ENCODE results near the gene EDC4.

The EDC4 gene

GRCh38 chr16:67873435-67874370 is 851 bp downstream of the EDC4 start:
- H3K27ac ChIP-seq = peak overlapping the region; percentile 46
- no peak for DNase-seq (ENCODE audit: low read depth, low spot score)

GRCh38 chr16:67874372-67874771 is 1.5 kb downstream of the EDC4 start:
- DNase-seq (ENCODE audit: low read depth, low spot score) = no peak
- no peak overlapping the region for H3K27ac ChIP-seq

GRCh38 chr16:67877064-67877463 is 4.2 kb downstream of the EDC4 start:
- DNase-seq (ENCODE audit: low read depth, low spot score) = no peak
- H3K27ac ChIP-seq = no peak overlapping the region

- DNase-seq (ENCODE audit: low read depth, low spot score) = no peak
- no peak overlapping the region for H3K27ac ChIP-seq
These were observed 5.4 kb downstream of the EDC4 start for GRCh38 chr16:67878232-67878631.

GRCh38 chr16:67878846-67879245 is 6.0 kb downstream of the EDC4 start:
- no peak overlapping the region for H3K27ac ChIP-seq
- no peak for DNase-seq (ENCODE audit: low read depth, low spot score)

- DNase-seq (ENCODE audit: low read depth, low spot score) = no peak
- no peak overlapping the region for H3K27ac ChIP-seq
These were observed 6.6 kb downstream of the EDC4 start for GRCh38 chr16:67879462-67879861.

- no peak overlapping the region for H3K27ac ChIP-seq
- no peak for DNase-seq (ENCODE audit: low read depth, low spot score)
These were observed 7.1 kb downstream of the EDC4 start for GRCh38 chr16:67879936-67880335.

- DNase-seq (ENCODE audit: low read depth, low spot score) = no peak
- no peak overlapping the region for H3K27ac ChIP-seq
These were observed 7.7 kb downstream of the EDC4 start for GRCh38 chr16:67880584-67880983.

- no peak for DNase-seq (ENCODE audit: low read depth, low spot score)
- no peak overlapping the region for H3K27ac ChIP-seq
These were observed 8.8 kb downstream of the EDC4 start for GRCh38 chr16:67881621-67882161.

- no peak for DNase-seq (ENCODE audit: low read depth, low spot score)
- no peak overlapping the region for H3K27ac ChIP-seq
These were observed 9.7 kb downstream of the EDC4 start for GRCh38 chr16:67882374-67883145.

- H3K27ac ChIP-seq = no peak overlapping the region
- DNase-seq (ENCODE audit: low read depth, low spot score) = no peak
These were observed 10.5 kb downstream of the EDC4 start for GRCh38 chr16:67883146-67883871.

- no peak overlapping the region for H3K27ac ChIP-seq
- DNase-seq (ENCODE audit: low read depth, low spot score) = no peak
These were observed 11.0 kb downstream of the EDC4 start for GRCh38 chr16:67883872-67884261.

GRCh38 chr16:67884684-67885083 is 11.8 kb downstream of the EDC4 start, which contains the start of gene NRN1L:
TSS of gene NRN1L (plus strand) at chr16:67884885. CDS start at chr16:67884904, 19 bp downstream.
- DNase-seq (ENCODE audit: low read depth, low spot score) = peak; percentile 44

GRCh38 chr16:67885545-67885944 is 12.7 kb downstream of the EDC4 start:
- no peak overlapping the region for H3K27ac ChIP-seq
- no peak for DNase-seq (ENCODE audit: low read depth, low spot score)

More at GRCh38 chr16:67884684-67885083, 11.8 kb downstream of the EDC4 start, which contains the start of gene NRN1L:
- H3K27ac ChIP-seq = no peak within 1 kb of the TSS

GRCh38 chr16:67885976-67886375 is 13.1 kb downstream of the EDC4 start:
- no peak overlapping the region for H3K27ac ChIP-seq
- DNase-seq (ENCODE audit: low read depth, low spot score) = no peak

GRCh38 chr16:67886387-67886786 is 13.5 kb downstream of the EDC4 start:
- no peak overlapping the region for H3K27ac ChIP-seq
- no peak for DNase-seq (ENCODE audit: low read depth, low spot score)

- no peak overlapping the region for H3K27ac ChIP-seq
- DNase-seq (ENCODE audit: low read depth, low spot score) = no peak
These were observed 15.5 kb downstream of the EDC4 start for GRCh38 chr16:67888331-67888730.

- H3K27ac ChIP-seq = no peak overlapping the region
- no peak for DNase-seq (ENCODE audit: low read depth, low spot score)
These were observed 19.5 kb downstream of the EDC4 start for GRCh38 chr16:67892375-67892774.

- H3K27ac ChIP-seq = peak within 1 kb of the TSS; percentile 70
- DNase-seq (ENCODE audit: low read depth, low spot score) = peak; percentile 61
These were observed 20.3 kb downstream of the EDC4 start, which contains the start of gene PSKH1 for GRCh38 chr16:67892899-67893742. TSS of gene PSKH1 (plus strand) at chr16:67893254. CDS start at chr16:67908750, 15,496 bp downstream.

Data from epithelial cell of prostate (primary cell).